ENCODE measurements around the gene ELMOD3.
"Not testable (repeated sequence)": the region's sequence is repeated elsewhere in the genome, so short reads cannot be mapped to it uniquely, and the experiment has no call there.

The ELMOD3 gene

DNA sequence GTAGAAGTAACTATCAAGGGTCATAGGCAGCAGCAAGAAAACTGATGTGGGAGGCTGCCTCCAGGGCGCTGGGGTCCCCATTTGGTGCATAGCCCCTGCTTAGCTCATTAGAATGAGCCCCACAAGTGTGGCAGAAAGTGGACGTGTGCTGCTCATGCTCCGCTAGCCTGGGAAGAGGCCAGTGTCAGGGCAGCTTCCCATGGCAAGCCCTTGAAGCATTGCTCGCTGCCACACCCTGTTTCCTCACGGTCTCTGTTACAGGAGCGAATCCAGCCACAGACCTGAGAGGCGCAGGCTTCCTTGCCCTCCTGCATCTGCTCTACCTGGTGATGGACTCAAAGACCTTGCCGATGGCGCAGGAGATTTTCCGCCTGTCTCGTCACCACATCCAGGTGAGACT is 22.5 kb downstream of the ELMOD3 start:
- no peak for DNase-seq

DNA sequence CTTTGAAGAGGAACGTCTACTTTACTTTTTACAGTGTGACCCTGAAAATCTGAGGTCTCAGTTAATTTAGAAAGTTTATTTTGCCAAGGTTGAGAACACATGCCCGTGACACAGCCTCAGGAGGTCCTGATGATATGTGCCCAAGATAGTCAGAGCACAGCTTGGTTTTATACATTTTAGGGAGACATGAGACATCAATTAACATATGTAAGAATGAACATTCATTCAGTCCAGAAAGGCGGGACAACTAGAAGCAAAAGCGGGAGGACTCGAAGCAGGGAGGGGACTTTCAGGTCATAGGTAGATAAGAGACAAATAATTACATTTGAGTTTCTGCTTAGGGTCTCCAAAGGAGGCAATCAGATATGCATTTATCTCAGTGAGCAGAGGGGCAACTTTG is 23.7 kb downstream of the ELMOD3 start:
- no peak for DNase-seq

DNA sequence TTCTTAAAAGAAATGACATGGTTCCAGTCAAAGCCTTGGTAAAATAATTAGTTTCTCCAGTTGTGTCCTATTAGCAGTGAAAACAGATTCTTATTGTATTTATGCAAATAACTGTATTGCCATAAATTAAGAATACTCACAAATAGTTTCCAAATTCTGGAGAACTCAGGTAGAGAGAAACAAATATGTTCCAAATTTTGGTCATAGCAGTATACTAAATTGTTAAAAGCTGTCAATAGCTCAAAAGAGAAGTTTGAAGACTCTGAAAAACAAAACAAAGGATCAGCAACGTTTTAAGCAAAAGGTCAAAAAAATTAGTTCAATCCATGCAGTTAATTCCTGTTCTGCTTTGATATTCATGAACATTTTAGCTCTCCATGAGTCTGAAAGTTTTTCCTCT is 25.5 kb downstream of the ELMOD3 start:
- no peak for DNase-seq

DNA sequence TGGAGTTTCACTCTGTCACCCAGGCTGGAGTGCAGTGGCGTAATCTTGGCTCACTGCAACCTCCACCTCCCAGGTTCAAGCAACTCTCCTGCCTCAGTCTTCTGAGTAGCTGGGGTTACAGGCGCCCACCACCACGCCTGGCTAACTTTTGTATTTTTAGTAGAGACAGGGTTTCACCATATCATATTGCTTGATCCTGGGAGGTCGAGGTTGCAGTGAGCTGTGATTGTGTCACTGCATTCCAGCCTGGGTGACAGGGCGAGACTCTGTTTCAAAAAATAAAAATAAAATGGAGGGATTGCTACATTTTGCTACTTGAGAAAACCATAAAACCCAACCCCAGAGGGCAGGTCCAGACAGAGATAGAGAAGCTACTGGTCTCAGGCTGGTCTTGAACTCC is 28.6 kb downstream of the ELMOD3 start:
- DNase-seq: not testable (repeated sequence)

DNA sequence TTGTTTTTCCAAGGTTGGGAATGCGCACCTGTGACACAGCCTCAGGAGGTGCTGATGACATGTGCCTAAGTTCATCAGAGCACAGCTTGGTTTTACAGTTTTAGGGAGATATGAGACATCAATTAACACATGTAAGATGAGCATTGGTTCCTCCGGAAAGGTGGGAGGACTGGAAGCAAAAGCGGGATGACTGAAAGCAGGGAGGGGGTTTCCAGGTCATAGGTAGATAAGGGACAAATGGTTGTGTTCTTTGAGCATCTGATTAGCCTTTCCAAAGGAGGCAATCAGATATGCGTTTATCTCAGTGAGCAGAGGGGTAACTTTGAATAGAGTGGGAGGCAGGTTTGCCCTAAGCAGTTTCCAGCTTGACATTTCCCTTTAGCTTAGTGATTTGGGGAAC is 29.3 kb downstream of the ELMOD3 start:
- no peak for DNase-seq

DNA sequence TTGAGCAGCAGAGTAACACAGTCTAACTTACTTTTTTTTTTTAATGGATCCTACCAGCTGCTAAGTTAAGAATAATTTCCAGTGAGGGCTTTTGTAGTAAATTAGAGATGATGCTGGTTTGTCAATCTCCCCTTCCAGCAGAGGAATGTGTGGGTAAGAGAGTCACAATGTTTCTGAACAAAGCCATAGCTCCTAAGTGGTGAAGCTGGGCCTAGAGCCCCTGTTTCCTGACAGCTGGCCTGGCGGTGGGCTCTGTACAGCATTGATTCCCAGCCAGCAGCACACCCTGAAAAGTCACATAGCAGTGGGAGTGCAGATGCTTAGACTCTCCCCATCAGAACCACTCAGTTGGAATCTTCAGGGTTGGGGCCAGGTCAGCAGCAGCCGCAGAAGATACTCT is 31.2 kb downstream of the ELMOD3 start:
- no peak for DNase-seq

DNA sequence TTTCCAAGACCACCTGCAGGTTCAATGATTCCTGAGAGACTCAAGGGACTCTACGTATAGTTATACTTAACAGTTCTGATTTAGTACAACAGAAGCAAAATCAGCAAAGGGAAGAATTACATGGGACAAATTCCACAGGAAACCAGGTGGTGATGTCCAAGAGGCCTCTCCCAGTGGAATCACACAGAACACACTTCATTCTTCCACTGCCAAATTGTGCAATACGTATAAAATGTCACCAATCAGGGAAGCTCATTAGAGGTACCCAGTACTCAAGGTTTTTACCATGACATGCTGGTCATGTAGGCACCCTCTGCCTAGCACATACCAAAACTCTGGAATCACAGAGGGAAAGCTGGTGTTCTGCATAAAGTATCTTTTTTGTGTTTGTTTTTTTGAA is 33.2 kb downstream of the ELMOD3 start:
- DNase-seq: no peak

DNA sequence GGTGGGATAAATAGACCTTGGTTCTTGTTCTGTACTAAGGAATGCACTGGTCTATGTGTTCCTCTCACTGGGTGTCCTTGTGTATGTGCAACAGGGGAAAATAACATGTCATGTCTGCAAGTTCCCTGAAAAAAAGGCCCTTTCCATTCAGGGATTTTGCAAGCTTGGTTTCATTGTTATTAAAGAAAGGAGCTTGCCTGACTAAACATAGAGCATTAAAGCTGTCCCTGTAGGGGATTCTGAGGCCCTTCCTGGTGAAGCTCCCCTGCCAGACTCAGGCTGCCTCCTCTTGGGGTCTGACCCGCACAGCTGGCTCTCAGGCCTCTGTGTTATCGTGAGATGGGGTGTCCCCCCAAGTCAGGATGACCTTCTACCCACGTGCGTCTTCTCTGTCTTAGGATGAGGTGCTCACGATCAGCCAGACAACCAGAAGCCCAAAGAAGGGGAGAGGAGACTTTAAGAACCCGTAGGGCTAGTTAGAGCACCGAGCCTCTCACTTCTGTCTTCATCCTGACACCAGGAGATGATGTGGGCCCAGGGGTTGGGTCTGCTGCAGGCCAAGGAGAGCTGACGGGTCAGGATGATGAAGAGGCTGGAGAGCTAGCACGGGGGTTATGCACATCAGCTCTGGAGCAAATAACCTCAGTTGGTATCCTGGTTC is 34.4 kb downstream of the ELMOD3 start:
- no peak for DNase-seq

DNA sequence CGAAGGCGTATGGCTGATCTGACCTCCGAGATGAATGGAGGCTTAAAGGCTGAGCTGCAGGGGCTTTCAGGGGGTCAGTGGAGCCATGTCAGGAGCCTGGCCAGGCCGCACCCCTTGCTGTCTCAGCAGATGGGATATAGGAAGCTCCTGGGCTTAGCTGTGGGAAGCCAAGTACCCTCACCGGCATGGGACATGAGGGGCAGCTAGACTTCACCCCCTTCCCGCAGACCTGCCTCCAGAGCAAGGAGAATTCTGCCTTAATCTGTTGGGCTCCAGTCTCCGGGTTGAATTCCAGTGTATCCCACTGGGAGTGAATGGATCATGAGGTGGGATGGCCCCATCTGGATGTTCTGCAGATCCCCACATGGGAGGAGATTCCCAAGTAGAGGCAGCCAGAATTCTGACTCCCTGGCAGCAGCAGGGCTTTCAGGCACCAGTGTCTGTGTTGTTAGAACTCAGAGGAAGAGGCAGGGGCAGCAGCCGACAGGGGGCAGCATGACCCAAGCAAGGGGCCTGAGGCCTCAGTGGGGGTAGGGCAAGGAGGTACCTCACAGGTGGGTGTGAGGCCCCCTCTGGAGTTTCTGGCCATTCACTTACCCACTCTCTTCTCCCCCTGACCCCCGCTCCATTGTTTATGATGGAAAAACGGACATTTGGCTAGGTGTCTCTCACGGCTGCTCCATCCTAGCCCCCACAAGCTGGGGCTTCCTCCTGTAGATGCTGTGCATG is 36.5 kb downstream of the ELMOD3 start:
- peak; percentile 15 to 78 (median 63) for DNase-seq

DNA sequence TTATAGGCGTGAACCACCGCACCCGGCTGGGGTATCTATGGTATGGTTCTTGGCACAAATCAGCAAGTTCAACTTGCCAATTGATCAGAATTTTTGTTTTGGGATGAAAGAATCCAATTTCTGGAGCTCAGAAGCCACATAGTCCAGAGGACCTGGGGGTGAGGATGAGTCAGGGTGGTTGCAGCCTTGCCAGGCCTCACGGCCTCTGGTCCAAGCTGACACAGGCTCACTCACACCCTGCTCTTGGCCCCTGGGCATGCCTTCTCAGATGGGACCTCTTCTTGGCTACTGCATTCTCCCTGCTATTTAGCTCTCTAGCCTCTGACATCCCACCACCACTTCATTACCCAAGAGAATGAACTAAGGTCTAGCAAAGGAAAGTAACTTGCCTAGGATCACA is 39.3 kb downstream of the ELMOD3 start:
- no peak for DNase-seq

DNA sequence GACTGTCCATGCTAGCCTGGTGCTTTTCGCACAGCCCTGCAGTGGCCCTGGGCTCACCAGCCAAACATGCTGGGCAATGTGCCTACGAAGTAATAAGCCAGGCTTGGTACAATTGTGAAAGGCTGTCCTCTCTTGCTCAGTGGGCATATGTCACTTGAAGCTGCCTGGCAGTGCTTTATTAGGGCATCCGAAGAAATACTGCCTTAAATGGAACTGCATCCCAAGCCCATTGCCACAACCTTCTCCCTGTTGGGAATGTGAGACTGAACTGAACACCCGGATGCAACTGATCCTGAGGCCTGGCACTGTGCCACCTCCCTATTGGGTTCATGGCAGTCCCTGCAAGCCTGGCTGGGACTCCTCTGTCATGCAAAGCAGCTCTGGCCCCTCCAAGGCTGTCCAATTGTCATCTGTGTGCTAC is 39.7 kb downstream of the ELMOD3 start:
- DNase-seq: no peak

DNA sequence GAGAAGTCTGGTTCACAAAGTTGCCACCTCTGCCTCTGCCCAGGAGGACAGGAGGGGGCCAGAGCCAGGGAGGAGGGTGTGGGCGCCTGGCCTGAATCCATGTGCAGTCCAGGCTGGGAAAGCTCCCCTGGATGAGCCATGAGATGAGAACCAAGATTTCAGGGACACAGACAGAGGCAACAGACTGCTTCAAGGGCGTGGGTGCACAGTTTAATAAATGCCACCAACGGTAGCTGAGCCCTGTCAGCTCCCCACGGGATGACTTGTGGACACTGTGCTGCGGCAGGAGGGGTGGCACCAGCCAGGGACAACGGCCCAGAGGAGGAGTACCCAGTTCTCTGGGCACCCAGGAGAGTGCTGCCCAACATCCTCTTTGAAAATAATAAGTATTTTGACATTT is 40.4 kb downstream of the ELMOD3 start:
- no peak for DNase-seq

DNA sequence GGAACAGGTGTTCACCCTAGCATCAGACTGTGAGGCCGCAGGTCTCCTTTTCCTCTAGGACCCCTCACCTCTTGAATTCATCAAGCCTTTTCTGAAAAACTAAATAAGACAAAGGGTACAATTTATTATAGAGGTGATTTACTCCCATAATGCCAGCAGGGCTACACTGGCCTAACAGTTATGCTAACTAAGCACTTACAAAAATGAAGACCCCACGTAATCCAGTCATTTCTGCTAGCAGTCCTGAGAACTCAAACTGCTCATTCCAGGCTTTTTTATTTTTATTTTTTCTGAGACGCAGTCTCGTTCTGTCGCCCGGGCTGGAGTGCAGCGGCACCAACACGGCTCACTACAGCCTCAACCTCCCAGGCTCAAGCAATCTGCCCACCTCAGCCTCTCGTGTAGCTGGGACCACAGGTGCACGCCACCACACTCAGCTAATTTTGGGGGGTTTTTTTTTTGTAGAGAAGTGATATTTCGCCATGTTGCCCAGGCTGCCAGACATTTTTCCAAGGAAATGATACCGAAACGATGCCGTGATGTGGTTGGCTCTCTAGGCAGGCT is 41.4 kb downstream of the ELMOD3 start:
- DNase-seq: no peak

DNA sequence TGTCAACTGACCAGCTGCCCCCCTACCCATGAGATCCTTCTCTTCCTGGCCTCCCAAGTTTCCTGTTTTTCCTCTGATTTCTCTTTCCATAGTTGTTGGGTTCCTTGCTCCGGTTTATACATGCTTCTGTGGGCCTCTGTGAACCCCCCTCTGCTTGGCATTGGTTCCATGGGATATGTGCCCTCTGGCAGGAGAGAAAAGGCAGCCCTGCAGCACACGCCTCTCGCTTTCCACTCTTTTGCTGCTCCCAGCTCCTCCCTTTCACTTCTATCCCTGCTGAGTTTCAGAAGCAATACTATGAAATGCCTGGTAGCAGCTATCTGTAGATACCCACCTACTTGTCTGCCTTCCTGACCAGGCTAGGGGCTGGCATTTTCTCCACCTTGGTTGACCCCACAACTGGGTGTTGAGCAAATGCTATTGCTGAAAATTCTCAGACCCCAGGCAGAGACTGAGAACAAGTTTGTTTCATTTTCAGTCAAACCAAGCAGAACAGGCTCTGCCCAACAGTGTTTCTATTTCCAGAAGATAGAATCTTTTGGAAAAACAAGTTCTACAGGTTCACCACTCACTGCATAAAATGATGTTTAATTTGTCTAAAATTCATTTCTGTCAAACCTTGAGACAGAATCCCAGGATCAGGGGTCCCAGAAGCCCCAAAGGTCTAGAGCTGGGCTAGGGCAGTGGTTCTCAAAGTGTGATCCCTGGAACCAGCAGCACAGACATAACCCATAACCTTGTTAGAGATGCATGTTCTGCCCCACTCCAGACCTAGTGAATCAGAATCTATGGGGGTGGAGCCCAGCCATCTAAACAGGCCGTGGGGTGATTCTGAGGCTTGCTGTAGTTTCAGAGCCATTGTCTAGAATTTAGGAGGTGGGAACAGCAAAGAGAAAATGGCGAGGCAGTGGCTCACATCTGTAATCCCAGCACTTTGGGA is 42.2 kb downstream of the ELMOD3 start:
- no peak for DNase-seq

DNA sequence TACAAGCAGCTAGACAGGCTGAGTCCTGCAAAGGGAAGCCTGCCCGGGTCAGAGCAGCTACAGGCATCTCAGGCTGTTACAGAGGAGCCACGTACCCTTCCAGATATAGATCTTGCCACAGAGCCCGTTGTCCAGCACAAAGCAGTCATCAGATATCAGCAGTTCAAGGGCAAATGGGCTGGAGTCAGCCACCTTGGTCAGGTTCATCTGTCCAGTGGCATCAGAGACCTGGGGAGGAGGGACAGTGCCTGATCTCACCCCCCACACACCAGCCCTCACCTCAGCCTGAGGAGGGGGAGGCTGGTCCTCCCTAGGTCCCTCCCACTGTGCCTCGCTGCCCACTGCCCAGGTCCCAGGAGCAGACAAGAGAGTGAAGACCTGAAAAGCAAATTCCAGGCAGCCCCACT is 43.4 kb downstream of the ELMOD3 start:
- DNase-seq: no peak

DNA sequence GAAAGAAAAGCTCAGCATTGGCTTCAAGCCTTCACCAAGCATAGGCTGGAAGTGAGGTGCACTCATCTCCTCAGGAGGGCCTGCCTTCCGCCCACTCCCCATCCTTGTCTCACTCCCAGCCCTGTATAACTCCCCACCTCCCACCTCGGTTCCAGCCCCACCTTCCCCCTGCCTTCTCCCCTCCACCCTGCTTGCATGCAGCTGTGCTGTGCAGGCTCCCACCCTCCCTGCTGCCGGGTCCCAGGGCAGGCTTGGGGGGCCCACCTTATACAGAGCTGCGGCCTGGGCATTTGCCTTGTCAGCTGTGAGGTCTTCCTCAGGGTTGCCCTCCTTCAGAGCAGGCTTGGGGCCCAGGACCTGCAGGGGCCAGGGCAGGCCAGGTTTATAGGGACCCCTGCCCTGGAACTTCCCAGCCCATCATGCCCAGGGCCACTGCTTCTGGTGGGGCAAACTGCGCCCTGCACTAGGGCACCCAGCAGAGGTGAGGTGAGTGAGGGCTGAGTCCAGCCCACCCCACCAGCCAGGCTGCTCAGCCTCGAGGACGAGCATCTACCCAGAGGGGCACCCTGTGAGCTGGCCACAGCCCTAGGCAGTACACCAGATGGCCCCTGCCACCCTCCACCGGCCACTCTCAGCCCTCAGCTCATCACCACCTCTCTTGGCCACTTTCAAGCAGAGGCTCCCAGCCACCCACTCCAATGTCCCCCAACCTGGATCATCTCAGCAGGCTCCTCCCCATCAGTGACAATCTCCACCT is 44.0 kb downstream of the ELMOD3 start:
- no peak for DNase-seq

DNA sequence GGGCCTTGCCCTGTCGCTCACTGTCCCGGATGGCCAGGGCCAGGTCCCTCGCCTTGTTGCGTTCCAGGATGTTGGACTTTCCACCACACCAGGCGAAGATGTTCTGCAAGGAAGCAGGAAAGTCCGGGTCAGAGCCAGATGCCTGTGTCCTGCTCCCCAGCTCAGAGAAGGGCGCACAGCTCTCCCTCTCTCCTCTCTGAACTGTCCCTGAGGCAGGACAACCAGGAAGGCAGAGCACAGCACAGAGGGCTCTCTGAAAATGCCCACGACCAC is 44.5 kb downstream of the ELMOD3 start:
- DNase-seq: no peak

DNA sequence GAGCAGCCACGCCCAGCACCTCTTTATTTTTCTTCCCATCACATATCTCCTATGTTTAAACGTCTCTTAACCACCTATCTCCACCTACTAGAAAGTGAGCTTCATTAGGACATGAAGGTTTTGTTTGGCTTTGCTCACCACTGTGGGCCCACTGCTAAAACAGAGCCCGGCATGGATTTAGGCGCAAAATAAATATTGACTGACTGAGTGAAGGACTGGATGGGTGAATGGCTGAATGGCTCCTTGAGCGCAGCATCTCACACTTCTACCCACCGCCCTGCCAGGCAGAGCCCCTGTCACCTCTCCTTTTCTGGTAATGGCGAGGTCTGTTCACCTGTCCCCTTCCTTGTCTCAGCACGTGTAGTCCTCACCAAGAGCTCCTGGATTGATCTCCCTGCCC is 45.5 kb downstream of the ELMOD3 start:
- no peak for DNase-seq

DNA sequence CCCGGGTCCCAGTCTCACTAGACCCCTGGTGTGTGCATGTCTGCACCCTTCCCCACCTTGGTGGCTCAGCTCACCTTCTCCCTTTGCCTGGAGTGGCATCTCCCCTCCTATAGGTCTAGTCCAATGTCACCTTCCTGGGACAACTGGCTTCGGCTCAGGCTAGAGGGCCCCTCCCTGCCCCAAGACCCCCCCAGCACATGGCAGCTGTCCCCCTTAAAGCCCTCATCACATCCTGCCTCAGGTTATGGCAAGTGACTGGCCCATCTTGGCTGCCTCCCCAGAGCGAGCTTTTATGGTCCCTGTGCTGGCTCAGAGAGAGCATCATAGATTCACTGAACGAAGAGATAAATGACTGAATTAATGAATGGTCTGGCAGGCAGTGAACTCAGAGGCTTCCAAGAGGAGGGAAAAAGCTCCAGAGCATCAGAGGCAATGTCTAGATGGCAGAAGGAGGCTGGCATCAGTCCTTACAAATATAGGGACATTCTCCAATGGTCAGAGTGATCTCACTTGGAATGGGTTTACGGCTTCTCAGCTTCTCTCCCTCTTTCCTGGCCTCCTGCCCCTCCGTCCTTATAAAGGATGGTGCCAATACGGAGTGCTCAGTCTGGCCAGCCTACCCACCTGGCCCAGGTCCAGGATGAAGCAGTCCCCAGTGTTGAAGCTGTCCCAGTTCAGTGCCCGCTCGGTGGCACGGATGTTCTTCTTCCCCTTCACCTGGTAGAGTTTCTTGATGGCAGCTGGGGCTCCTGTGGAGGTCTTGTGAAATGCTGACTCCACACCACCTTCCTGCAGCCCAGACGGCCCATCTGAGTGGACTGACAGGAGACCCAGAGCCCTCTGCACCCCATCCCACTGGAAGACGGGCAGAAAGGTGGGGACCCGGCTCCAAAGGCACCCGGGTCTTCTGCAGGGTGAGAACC is 46.2 kb downstream of the ELMOD3 start:
- no peak for DNase-seq

DNA sequence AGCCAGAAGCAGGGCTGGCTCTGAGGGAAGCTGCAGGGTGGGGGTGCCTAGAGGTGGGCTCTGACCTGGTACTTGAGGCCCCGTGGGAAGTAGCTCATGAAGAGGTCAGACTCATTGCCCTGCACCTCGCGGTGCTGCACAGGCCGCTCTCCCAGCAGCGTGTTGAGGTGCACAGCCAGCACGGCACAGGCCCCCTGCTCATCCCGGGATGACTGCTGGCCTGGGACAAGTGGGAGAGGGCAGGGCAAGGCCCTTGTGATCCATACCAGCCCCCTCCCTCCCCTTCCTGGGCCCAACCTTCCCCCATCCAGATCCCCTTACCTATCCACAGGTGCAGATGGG is 46.9 kb downstream of the ELMOD3 start:
- no peak for DNase-seq

DNA sequence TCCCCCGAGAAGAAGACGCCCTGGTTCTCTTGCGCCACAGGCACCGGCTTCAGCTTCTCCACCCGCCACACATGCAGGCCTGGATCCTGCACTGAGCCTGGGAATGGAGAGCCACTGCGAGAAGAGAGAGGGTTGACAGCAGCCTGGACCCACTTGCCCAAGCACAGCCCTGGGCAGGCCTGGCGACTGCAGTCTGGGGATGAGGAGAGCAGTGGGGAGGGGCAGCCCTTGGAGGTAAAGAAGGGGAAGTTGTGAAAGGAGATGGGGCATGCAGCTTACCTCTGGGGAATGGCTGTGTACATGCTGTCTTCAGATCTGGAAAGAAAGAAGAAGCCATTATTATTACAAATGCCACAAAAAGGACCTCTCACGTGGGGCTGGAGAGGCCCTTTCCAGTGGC is 47.3 kb downstream of the ELMOD3 start:
- DNase-seq: no peak

Data from activated naive CD4-positive, alpha-beta T cell (primary cell).